Activated CD8-positive, alpha-beta memory T cell treated with anti-CD3 and anti-CD28 coated beads, Interleukin-2, amount 50 U/mL, for 48 hours (primary cell): ENCODE data around the gene TTC13.
"Not testable (repeated sequence)": the region's sequence is repeated elsewhere in the genome, so short reads cannot be mapped to it uniquely, and the experiment has no call there.

Source experiments
- DNase-seq: peaks from one replicate; pipeline ENCODE4 v3.0.0-alpha.2; 2020

Gene TTC13

DNA sequence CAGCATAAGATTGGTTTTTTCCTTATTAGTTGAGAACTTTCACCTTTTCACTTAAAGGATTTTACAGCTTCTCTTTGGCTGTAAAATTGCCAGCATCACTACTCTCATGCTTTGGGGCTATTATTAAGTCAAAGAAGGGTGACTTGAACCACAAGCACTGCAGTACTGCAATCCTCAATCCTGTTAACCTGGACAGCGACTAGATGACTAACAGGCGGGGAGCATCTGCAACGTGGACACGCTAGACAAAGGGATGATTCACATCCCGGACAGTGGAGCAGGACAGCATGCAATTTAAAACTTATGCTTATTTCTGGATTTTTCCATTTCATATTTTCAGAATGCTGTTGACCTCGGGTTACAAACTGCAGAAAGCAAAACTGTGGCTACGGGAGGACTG lies 8.3 kb upstream of the TTC13 start:
- no peak for DNase-seq

DNA sequence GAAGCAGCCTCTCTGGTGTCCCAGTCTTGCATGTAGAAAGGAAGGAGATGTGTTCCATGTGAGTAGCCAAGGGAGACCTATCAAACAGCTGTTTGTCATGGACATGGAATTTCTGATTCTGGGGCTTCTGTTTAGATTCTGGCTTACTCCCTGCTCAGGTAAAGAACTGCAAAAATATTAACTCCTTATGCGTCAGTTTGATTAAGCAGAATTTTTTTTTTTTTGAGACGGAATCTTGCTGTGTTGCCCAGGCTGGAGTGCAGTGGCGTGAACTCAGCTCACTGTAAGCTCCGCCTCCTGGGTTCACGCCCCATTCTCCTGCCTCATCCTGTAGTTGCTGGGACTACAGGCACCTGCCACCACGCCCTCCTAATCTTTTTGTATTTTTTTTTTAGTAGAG lies 7.0 kb upstream of the TTC13 start:
- no peak for DNase-seq

DNA sequence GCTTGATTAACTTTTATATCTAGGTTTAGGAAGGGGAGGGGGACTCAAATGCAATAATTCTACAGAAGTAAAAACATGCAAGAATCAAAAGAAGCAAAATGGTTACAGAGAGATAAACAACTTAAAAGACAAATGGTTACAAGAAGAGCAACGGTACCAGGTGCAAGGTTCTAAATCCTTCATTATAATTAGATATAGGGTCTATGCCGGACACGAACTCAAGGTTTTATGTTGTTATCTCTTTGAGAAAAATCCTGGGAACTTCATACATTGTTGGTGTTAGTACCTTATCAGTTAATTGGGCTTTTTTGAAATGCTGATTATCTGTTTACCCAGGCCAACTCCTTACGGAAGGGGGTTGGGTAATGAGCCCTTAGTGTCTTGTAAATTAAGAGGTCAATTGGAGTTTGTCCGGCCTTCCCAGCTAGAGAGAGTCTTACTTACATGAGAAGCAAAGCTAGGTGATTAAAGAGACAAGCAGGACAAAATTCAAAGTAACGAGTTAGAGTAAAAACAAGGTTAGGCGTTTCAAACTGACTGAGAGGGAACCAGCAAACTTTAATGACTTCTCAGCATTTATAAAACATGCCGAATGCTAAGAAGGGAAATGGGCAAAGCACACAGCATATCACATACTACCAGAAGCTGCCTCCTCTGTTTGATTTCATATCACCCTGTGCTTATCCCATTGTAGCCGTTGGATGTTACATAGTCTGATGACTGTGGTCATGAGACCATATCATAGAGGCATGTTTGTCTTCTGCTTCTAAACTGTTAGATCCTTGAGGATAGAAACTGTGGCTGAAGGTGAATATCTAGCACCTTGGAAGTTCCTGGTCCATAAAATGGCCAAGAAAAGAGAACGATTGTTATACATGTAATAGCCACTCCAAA lies 6.2 kb upstream of the TTC13 start:
- DNase-seq = not testable (repeated sequence)

DNA sequence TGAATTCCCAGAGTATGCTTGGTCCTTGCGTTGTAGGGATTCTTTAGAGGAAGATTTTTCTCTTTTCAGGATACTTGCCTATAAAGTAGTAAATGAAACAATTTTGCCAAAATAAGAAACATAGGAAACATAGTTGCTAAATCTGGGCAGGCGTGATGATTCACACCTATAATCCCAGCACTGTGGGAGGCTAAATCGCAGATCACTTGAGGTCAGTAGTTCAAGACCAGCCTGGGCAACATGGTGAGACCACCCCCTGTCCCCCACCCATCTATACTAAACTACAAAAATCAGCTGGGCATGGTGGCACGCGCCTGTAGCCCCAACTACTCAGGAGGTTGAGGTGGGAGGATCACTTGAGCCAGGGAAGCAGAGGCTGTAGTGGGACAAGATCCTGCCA lies 5.2 kb upstream of the TTC13 start:
- DNase-seq = no peak

DNA sequence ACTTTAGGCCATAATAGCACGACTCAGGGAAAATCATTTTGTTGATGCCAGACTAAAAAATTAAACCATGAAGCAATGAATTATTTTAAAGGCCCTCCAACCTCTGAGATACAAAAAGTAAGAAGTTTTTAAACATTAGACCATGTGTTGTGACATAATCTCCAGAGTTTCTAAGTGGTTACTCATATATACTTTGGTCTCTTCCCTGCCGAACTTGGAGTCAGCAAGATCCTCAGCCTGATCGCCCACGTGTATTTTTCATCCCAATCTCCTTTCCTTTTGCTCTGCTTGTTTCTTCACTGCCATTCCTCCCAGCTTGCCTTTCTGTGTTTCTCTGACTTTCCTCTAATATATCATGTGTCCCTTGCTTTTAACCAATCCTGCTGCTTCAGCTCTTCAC lies 4.0 kb upstream of the TTC13 start:
- DNase-seq = no peak

DNA sequence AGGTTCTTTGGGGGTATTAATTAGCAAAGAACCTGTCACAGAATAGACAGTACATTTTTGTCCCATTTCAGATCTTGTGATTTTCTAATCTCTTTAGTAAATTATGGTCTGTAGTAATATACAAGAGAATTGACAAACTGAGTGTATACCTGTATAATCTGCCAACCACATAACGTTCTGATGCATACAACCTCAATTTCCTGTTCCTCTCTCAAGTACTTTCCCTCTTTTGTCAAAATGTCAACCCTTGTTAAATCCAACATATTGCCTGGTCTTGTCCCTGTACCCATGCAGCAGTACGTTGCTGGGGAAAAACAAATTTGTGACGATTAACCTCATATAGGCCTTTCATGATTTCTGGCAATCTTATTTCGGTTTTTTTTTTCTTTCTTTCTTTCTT lies 1.3 kb upstream of the TTC13 start:
- DNase-seq = no peak

DNA sequence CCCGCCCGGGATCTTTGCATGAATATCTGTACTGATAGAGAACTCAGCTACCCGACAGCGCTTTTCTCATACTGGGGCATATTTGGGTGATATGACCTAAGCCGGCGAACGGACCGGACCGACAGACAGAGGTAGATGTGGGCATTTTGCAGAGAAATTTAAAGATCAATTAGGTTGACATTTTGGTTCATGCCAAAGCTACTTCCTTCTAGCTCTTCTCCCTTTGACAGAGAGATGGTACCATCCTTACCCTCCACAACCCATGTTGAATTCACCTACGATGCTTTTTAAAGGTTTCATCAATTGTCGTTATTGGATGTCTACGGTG lies 692 bp upstream of the TTC13 start:
- no peak for DNase-seq

DNA sequence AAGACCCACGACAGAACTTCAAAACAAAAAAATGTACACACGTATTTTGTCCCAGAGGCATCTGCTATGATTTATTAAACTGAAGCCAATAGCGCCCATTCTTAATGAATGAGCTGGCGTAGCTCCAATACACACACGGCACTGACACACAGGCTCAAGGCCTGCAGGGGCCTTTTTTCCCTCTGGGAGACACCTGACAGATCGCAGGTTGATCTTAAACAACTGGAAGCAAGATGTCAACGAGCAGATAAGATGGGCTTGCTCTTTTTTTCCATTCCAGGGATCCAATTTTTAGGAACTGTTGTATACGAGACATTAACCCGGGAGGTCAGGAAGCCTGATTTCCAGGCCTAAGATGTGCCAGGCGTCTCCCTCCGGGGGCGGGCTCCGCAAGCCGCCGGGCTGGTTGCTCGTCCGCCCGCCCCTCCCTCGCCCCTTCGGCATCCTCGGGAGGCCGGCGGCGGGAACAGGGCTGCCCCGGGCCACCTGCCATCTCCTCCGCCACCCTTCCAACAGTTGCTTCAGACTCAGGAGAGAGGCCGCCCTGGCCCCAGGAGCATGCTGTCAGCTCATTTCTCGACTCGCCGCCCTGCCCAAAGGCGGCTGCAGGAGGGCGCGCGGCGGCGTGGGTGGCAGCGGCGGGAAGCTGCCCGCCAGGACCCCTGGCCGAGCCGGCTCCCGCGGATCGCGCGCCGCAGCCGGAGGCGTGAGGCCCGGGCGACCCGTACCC lies 735 bp downstream of the TTC13 start:
- DNase-seq = peak; percentile 77

DNA sequence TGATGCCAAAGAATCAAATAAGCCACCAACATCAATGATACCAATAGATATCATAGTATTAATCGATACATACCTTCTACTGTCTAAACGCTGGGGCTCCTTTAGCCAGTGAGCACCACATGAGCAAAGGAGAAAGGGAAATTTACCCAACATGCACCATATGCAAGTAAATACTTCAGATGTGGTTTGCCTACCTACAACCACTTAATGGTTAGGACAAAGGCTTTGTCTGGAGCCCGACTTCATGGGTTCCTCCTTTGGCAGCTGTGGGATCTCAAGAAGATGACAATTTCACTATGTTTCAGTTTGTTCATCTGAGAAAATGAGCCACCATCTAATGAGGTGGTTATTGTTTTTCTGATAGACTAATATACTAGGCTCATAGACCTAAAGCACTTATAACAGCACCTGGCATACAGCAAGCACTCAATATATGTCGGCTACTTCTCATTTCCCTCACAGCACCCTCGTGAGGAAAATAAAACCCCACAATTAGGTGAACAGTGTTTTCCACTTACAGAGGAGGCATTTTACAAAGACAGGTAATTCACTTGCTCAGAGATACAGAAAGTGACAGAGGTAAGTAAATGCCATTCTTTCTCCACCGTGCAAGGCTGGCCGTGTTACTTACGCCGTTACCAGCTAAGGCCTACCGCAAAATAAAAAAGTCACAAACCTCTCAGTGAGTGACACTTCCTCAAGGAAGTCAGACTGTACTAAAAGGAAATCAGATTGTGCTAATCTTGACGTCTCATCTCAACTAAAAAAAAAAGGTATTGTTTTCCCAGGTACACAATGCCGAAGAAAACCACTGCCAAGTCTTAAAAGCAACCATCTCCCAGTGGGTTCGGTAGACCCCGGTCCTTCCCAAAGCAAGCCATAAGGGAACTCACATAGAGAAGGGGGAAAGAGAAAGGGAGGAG lies 1.6 kb downstream of the TTC13 start:
- DNase-seq = no peak

DNA sequence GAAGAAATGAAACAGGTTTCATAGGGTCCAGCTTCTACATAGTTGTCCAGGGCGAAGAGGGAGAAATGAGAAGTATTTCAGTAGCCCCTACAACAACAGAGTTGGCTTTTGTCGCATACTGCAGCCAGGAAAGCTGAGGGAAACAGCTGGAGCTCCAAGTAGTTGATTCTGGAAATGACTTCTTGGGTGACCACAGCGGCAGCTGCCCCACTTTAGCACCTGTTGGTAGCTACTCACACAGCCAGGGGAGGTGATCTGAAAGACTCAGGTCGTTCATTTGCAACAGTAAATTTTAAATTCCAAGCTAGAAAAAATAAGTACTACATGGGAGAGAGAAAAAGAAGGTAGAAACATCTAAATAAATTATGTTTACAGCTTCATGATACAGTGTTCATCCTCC lies 2.3 kb downstream of the TTC13 start:
- DNase-seq = no peak

DNA sequence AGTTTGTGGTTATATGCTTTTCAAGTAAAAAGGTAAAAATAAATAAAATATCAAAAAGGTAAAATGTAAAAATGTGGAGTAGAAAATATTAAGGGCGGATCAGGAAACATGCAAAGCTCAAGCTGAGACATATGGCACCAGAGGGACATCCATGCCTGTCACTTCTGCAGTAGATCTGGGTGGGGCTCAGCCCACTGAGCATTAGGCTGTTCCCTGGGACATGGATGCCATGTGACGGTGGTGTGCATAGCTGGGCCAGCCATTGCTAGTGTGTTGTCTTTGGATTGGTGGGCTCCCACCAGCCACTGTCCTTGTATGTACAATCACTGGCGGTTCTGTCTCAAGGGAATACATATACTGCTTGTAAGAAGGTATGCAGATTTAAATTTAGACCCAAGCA lies 3.0 kb downstream of the TTC13 start:
- DNase-seq = no peak

DNA sequence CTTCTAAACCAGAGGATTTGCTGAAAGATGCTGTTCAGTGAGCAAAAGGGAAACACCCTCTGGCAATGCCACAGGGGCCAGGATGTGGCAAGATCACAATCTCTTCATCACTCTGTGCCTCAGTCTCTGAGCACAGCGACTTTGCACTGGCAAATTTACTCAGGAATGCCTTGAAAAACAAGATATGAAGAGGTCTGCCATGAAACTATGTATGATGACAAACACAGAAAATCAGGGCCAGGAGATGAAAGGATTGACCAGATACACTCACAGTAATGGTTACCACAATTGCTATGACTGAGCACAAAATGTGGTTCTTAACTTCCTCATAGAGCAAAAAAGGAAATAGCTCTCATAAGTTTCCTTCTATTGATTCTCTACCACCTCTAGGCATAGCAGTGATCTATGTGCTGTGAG lies 5.8 kb downstream of the TTC13 start:
- DNase-seq = peak; percentile 72

DNA sequence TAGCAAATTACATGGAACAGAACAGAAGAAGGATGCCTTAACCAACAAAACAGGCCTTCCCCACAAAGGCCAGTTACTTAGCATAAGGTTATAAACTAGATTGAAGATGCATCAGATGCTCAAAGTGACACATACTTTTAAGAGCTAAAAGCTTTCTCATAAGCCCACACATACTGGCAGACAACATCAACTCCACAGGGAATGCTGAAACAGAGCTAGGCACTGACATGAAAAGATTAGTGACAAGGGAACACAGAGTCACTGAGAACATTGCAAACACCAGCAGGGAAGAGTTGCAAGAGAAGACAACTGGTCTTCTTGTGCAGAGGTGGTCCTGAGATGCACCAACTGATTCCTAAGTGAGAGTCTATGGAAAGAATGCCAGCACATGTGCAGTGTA lies 6.9 kb downstream of the TTC13 start:
- no peak for DNase-seq

DNA sequence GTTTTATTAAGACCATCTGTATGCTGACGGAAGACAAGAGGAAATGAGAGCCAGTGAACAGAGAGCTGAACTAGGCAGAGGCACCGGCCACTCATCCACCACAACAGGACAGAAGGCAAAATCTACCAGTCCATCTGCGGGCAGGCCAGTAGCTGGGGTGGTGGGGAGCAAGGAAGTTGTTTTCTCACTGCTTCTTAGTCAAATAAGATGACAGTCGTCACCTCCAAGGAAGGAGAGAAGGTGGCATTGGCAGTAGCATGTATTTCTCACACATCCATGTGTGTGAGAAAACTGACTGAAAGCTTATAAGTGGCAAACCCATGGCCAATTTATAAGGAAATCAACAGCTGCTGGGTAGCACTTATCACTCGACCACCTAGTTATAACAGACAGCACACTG lies 8.2 kb downstream of the TTC13 start:
- DNase-seq = no peak

DNA sequence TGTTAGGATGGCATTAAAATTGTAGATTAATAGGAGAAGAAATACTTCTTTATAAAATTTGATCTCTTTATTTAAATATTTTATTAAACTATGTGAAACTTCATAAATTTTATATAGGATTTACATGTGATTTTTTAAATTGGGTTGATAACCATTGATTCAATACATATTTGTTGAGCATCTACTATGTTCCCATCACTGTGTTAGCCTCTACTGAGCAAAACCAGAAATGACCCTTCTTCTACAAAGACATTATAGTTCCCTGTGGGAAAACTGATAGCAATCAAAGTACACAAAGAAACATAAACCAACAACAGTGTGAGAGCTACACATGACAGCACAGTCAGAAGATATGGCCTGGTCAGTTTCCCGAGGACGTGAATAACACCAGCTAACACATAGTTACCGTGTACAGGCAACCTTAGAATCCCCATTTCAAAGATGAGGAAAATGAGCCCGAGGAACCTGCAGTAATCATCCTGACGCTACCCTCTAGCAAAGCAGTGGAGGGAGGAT lies 12.2 kb downstream of the TTC13 start:
- DNase-seq = no peak

DNA sequence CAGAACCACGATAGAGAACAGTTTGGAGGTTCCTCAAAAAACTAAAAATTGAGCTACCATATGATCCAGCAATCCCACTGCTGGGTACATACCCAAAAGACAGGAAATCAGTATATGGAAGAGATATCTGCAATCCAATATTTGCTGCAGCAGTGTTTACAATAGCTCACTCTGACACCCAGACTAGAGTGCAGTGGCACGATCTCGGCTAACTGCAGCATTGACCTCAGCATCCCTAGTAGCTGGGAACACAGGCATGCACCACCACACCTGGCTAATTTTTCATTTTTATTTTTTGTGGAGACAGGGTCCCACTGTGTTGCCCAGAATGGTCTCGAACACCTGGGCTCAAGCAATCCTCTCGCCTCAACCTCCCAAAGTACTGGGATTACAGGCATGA lies 13.1 kb downstream of the TTC13 start:
- no peak for DNase-seq

DNA sequence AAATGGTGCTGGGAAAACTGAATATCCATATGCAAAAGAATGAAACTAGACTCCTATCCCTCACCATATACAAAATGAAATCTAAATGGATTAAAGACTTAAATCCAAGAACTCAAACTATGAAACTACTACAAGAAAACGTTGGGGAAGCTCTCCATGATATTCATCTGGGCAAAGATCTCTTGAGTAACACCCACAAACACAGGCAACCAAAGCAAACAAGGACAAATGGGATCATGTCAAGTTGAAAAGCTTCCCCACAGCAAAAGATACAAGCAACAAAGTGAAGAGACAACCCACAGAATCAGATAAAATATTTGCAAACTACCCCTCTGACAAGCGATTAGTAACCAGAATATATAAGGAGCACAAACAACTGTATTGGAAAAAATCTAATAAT lies 13.8 kb downstream of the TTC13 start:
- no peak for DNase-seq

DNA sequence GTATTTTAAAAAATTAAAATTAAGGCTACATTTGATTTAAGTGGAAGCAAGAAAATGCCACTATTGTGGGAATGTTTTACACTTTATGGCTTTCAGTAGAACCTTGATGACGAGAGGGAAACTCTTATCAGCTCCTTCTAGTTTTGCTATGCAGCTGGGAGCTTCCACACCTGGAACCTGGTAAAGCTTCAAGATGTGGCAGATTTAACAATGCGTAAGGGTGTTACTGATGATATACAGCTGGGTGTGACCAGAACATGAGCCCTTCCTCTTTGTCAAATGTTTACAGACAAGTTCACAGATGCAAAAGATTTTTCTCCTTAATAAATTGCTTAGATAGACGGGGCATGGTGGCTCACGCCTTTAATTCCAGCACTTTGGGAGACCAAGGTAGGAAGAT lies 20.3 kb downstream of the TTC13 start:
- DNase-seq = no peak

DNA sequence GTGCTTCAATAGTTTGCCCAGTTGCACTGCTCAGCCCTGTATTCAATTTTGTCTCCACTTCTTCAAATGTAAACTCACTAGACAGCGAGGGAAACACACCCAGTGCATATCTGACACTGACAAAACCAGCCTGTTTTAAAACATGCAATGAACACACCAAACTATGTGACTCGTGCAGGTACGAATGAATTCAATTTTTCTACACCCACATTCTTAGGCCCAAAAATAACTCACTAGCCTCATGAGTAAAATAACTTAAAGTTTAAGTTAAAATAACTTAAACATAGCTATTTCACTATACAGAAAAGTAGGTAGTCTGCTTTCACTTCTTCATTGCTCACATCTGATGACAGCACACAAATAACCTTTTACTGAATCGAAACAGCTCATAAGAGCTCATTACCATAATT lies 21.1 kb downstream of the TTC13 start:
- DNase-seq = no peak

DNA sequence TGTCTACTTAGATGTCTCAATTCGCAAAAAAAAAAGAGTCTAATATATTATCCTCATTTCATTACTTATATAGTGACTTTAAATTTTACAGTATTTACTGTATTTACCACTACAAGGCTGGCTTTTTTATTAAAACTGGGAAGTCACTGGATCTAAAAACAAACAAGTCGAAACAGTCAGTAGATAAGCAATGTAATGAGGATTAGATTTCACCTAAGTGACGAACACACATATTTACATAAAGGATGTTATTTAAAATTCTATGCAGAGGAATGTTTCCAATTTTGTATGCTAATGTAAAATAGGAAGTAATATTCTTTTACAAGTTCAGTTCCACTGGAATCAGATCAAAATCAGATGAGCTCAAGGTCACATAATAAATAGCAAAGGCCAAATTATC lies 28.3 kb downstream of the TTC13 start:
- no peak for DNase-seq

DNA sequence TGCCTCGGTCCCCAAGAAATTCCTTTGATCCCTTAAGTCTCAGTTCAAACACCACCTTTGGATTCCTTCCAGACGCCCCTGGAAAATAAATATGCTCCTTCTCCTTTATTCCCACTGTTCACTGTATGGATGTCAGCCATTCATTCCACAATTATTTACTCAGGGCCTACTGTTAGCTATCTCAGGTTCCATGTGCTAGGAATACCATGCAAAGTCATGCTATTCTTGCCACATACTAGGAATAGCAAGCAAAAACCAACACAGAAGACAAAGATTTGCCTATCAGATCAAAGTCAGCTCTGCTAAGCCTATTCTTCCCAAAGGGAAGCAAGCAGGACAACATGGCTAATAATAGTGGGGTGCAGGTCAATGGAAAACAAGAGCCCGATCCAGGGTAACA lies 29.8 kb downstream of the TTC13 start:
- no peak for DNase-seq

DNA sequence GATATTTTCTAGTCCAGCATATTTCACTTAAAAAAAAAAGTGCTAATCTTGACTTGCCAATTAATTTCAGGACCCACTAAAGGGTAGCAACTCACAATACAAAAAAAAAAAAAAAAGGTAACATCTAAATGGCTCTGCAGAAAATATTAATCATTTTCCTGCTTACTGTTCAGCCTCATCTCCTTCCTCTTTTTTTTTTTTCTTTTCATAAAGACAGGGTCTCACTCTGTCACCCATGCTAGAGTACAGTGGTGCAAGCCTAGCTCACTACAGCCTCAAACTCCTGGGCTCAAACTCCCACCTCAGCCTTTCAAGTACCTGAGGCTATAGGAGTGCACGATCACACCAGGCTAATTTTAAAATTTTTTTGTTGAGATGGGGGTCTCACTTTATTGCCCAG lies 30.4 kb downstream of the TTC13 start:
- no peak for DNase-seq

DNA sequence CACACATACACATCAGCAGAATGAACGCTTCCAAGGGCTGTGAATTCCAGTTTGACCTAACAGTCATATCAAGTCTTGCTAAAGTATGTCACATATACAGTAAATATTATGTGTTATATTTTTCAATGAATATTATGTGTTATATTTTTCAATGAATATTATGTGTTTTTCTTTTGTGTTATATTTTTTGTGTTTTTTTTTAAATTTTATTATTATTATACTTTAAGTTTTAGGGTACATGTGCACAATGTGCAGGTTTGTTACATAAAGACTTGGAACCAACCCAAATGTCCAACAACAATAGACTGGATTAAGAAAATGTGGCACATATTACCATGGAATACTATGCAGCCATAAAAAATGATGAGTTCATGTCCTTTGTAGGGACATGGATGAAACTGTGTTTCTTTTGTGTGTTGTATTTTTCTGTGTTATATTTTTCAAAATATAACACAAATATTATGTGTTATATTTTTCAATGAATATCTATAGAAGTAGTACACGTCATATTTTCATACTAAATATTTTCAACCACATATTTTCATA lies 35.5 kb downstream of the TTC13 start:
- no peak for DNase-seq
